ENCODE data around the gene BDH1. TPM values are rescaled to one million over a fixed set of nuclear protein-coding genes. Genes with fewer than 3 reads are reported as not detected.

The BDH1 gene
- total RNA-seq, 1 donor from 2014 or later, result 32.2 TPM

GRCh38 chr3:197463279-197463678 is 92.5 kb downstream of the BDH1 start:
- peaks cover 51% of the 10 kb centered on the region for H3K4me1 Mint-ChIP-seq
- H3K27me3 Mint-ChIP-seq (ENCODE audit: low read depth), result no peaks in the 10 kb centered on the region
- H3K27ac Mint-ChIP-seq (ENCODE audit: unreplicated experiment), result no peak overlapping the region
- DNase-seq (ENCODE audit: low read depth, low spot score), result no peak
- H3K4me3 Mint-ChIP-seq, result no peak overlapping the region
- H3K36me3 Mint-ChIP-seq (ENCODE audit: low read depth), result no peaks in the 10 kb centered on the region
- TF ChIP-seq, protein P1, sequence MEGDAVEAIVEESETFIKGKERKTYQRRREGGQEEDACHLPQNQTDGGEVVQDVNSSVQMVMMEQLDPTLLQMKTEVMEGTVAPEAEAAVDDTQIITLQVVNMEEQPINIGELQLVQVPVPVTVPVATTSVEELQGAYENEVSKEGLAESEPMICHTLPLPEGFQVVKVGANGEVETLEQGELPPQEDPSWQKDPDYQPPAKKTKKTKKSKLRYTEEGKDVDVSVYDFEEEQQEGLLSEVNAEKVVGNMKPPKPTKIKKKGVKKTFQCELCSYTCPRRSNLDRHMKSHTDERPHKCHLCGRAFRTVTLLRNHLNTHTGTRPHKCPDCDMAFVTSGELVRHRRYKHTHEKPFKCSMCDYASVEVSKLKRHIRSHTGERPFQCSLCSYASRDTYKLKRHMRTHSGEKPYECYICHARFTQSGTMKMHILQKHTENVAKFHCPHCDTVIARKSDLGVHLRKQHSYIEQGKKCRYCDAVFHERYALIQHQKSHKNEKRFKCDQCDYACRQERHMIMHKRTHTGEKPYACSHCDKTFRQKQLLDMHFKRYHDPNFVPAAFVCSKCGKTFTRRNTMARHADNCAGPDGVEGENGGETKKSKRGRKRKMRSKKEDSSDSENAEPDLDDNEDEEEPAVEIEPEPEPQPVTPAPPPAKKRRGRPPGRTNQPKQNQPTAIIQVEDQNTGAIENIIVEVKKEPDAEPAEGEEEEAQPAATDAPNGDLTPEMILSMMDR (conservative IDR thresholded peaks at IDR 0.05), result no peak
- H3K9me3 Mint-ChIP-seq, result peaks cover 2% of the 10 kb centered on the region

GRCh38 chr3:197462808-197463207 is 93.0 kb downstream of the BDH1 start:
- Mint-ChIP-seq H3K4me3 (no peak overlapping the region), H3K27me3 (ENCODE audit: low read depth) (no peaks in the 10 kb centered on the region), H3K36me3 (ENCODE audit: low read depth) (no peaks in the 10 kb centered on the region), H3K9me3 (peaks cover 2% of the 10 kb centered on the region), H3K27ac (ENCODE audit: unreplicated experiment) (no peak overlapping the region), H3K4me1 (peaks cover 47% of the 10 kb centered on the region)
- TF ChIP-seq, protein P1 (conservative IDR thresholded peaks at IDR 0.05), result no peak
- no peak for DNase-seq (ENCODE audit: low read depth, low spot score)

- Mint-ChIP-seq H3K9me3 (peaks cover 2% of the 10 kb centered on the region), H3K36me3 (ENCODE audit: low read depth) (no peaks in the 10 kb centered on the region), H3K4me3 (no peak overlapping the region), H3K27me3 (ENCODE audit: low read depth) (peaks cover 9% of the 10 kb centered on the region), H3K27ac (ENCODE audit: unreplicated experiment) (no peak overlapping the region), H3K4me1 (peaks cover 35% of the 10 kb centered on the region)
- DNase-seq (ENCODE audit: low read depth, low spot score), result no peak
- TF ChIP-seq, protein P1 (conservative IDR thresholded peaks at IDR 0.05), result no peak
These were observed 95.1 kb downstream of the BDH1 start for GRCh38 chr3:197460639-197461038.

GRCh38 chr3:197460002-197460401 is 95.8 kb downstream of the BDH1 start:
- Mint-ChIP-seq H3K4me3 (peak overlapping the region; percentile 20), H3K27me3 (ENCODE audit: low read depth) (peaks cover 15% of the 10 kb centered on the region), H3K4me1 (peaks cover 33% of the 10 kb centered on the region), H3K9me3 (peaks cover 2% of the 10 kb centered on the region), H3K27ac (ENCODE audit: unreplicated experiment) (no peak overlapping the region), H3K36me3 (ENCODE audit: low read depth) (no peaks in the 10 kb centered on the region)
- TF ChIP-seq, protein P1 (conservative IDR thresholded peaks at IDR 0.05), result no peak
- no peak for DNase-seq (ENCODE audit: low read depth, low spot score)

Other genes with a start within 250 kb of the BDH1 start
- gene RUBCN, start 180.9 kb upstream of the BDH1 start, total RNA-seq, result 30.2 and 31.7 TPM in 2 replicates
- gene FYTTD1, start 193.9 kb upstream of the BDH1 start, total RNA-seq, result 50.0 and 52.5 TPM in 2 replicates
- gene LRCH3, start 235.3 kb upstream of the BDH1 start, total RNA-seq, result 69.0 and 69.8 TPM in 2 replicates

Measured in neural crest cell (in vitro differentiated cells).